IMR-90 (cell line): Measurements from ENCODE around the gene SCAF4. TPM values are rescaled to one million over a fixed set of nuclear protein-coding genes. Genes with fewer than 3 reads are reported as not detected.

Source experiments
- ATAC-seq: fragments of 200-7000 bp; cut with Tn5 transposase; 2 replicates; pipeline ENCODE4 v1.9.1; 2020; ENCODE audit warnings: low read depth, mild to moderate bottlenecking, moderate library complexity
- BruUV-seq: library from RNA; stranded (reverse); fragments of 400-500 nt; replicated peaks from 2 replicates; lab custom pipeline; 2021; lab: Mats Ljungman, UMichigan
- CTCF ChIA-PET: fragments of 300-600 bp; formaldehyde crosslinking; extraction: SDS; loops from one replicate; lab custom pipeline; 2021; ENCODE audit warnings: antibody characterized with exemption; lab: Yijun Ruan, JAX
- POLR2A ChIA-PET: fragments of 300-600 bp; sonication (Branson Sonifier 250); formaldehyde crosslinking; loops from one replicate; lab custom pipeline; 2022; ENCODE audit warnings: antibody characterized with exemption; ENCODE audit not compliant: unreplicated experiment; lab: Charles Lee
- DNase-seq: peaks from one replicate; pipeline ENCODE4 v3.0.0; 2013
- H2AFZ ChIP-seq: replicated peaks from 2 replicates; pipeline ENCODE3; 2013; ENCODE audit warnings: low read length, mild to moderate bottlenecking; ENCODE audit not compliant: poor library complexity
- H2AK5ac ChIP-seq: 2 replicates; pipeline ENCODE4 v1.6.1; 2013; ENCODE audit warnings: low read depth, low read length, inconsistent platforms
- H2AK9ac ChIP-seq: replicated peaks from 2 replicates; pipeline ENCODE3; 2013; ENCODE audit warnings: mild to moderate bottlenecking, low read depth, low read length, moderate library complexity; ENCODE audit not compliant: poor library complexity
- H2BK120ac ChIP-seq: 2 replicates; pipeline ENCODE4 v1.6.1; 2013; ENCODE audit warnings: low read depth, low read length, inconsistent platforms
- H2BK15ac ChIP-seq: 3 replicates; pipeline ENCODE4 v1.6.1; 2013; ENCODE audit warnings: low read depth, low read length, inconsistent platforms
- H2BK20ac ChIP-seq: 2 replicates; pipeline ENCODE4 v1.6.1; 2013; ENCODE audit warnings: low read depth, mild to moderate bottlenecking, inconsistent platforms, low read length, moderate library complexity
- H2BK5ac ChIP-seq: 2 replicates; pipeline ENCODE4 v1.6.1; 2013; ENCODE audit warnings: mild to moderate bottlenecking, low read depth, low read length, inconsistent platforms; ENCODE audit not compliant: poor library complexity, severe bottlenecking
- H3K14ac ChIP-seq: replicated peaks from 2 replicates; pipeline ENCODE4 v1.6.1; 2013; ENCODE audit warnings: low read depth, low read length, inconsistent platforms
- H3K18ac ChIP-seq: 2 replicates; pipeline ENCODE4 v1.6.1; 2013; ENCODE audit warnings: low read depth, low read length, control low read depth
- H3K23ac ChIP-seq: 2 replicates; pipeline ENCODE4 v1.6.1; 2013; ENCODE audit warnings: low read depth, low read length, inconsistent platforms
- H3K27ac ChIP-seq: 2 replicates; pipeline ENCODE4 v1.5.1; 2013; ENCODE audit warnings: mild to moderate bottlenecking, control low read depth, low read length; ENCODE audit not compliant: insufficient read depth
- H3K27me3 ChIP-seq: 2 replicates; pipeline ENCODE4 v1.6.1; 2013; ENCODE audit warnings: low read length; ENCODE audit not compliant: control insufficient read depth, insufficient read depth
- H3K36me3 ChIP-seq: 2 replicates; pipeline ENCODE4 v1.6.1; 2013; ENCODE audit warnings: low read length, mixed read lengths; ENCODE audit not compliant: control insufficient read depth, insufficient read depth
- H3K4ac ChIP-seq: 2 replicates; pipeline ENCODE4 v1.6.1; 2013; ENCODE audit warnings: low read depth, low read length, inconsistent platforms
- H3K4me1 ChIP-seq: 2 replicates; pipeline ENCODE4 v1.6.1; 2013; ENCODE audit warnings: low read length, mixed read lengths; ENCODE audit not compliant: control insufficient read depth, insufficient read depth
- H3K4me2 ChIP-seq: 2 replicates; pipeline ENCODE4 v1.6.1; 2013; ENCODE audit warnings: low read depth, mild to moderate bottlenecking, control low read depth, low read length, moderate library complexity
- H3K4me3 ChIP-seq: 2 replicates; pipeline ENCODE4 v1.5.1; 2013; ENCODE audit warnings: low read depth, mild to moderate bottlenecking, control low read depth, low read length, moderate library complexity; ENCODE audit not compliant: insufficient read depth
- H3K56ac ChIP-seq: 2 replicates; pipeline ENCODE4 v1.6.1; 2013; ENCODE audit warnings: low read length, inconsistent platforms; ENCODE audit not compliant: insufficient read depth; ENCODE audit errors: extremely low read depth
- H3K79me1 ChIP-seq, 2 experiments: 2 replicates each; pipeline ENCODE4 v1.6.1; 2013; ENCODE audit warnings: low read length in 2 of 2, inconsistent platforms in 1 of 2, low read depth in 1 of 2
- H3K9ac ChIP-seq: 2 replicates; pipeline ENCODE4 v1.6.1; 2013; ENCODE audit warnings: low read depth, low read length, control low read depth
- H3K9me1 ChIP-seq: 2 replicates; pipeline ENCODE4 v1.6.1; 2013; ENCODE audit warnings: low read length, inconsistent platforms; ENCODE audit not compliant: insufficient read depth
- H3K9me3 ChIP-seq: 2 replicates; pipeline ENCODE4 v1.6.1; 2013; ENCODE audit warnings: low read length; ENCODE audit not compliant: control insufficient read depth, insufficient read depth
- H4K20me1 ChIP-seq: 2 replicates; pipeline ENCODE4 v1.6.1; 2013; ENCODE audit warnings: low read length, inconsistent platforms; ENCODE audit not compliant: insufficient read depth
- H4K5ac ChIP-seq: 2 replicates; pipeline ENCODE4 v1.6.1; 2013; ENCODE audit warnings: mild to moderate bottlenecking, low read depth, low read length, control low read depth
- H4K8ac ChIP-seq, 2 experiments: 2 replicates each; pipeline ENCODE4 v1.6.1; 2013; ENCODE audit warnings: low read depth in 2 of 2, low read length in 2 of 2, control low read depth in 1 of 2, inconsistent platforms in 1 of 2
- H4K91ac ChIP-seq: 2 replicates; pipeline ENCODE4 v1.6.1; 2013; ENCODE audit warnings: low read depth, low read length, inconsistent platforms; ENCODE audit not compliant: insufficient read depth
- BHLHE40 ChIP-seq: fragments of 150-350 bp; IDR thresholded peaks from 2 replicates; pipeline ENCODE4 v1.6.1; 2016; ENCODE audit warnings: mild to moderate bottlenecking, low read depth, low read length
- CEBPB ChIP-seq: IDR thresholded peaks from 2 replicates; pipeline ENCODE4 v1.6.1; 2012; ENCODE audit warnings: low read depth, low read length, improper control_type of control experiment
- FOS ChIP-seq: fragments of 150-350 bp; IDR thresholded peaks from 2 replicates; pipeline ENCODE4 v1.6.1; 2016; ENCODE audit warnings: low read depth, low read length
- MAFK ChIP-seq: IDR thresholded peaks from 2 replicates; pipeline ENCODE4 v1.6.1; 2012; ENCODE audit warnings: low read depth, low read length, improper control_type of control experiment
- MXI1 ChIP-seq: IDR thresholded peaks from 2 replicates; pipeline ENCODE4 v1.6.1; 2012; ENCODE audit warnings: low read depth, mild to moderate bottlenecking, low read length, moderate library complexity, borderline replicate concordance
- NFE2L2 ChIP-seq: fragments of 150-350 bp; IDR thresholded peaks from 2 replicates; pipeline ENCODE4 v1.6.1; 2016; ENCODE audit warnings: low read depth, mild to moderate bottlenecking, low read length
- POLR2A ChIP-seq: IDR thresholded peaks from 2 replicates; pipeline ENCODE4 v1.6.1; 2012; ENCODE audit warnings: mild to moderate bottlenecking, low read depth, low read length
- RAD21 ChIP-seq: IDR thresholded peaks from 2 replicates; pipeline ENCODE4 v1.6.1; 2012; ENCODE audit warnings: low read length, improper control_type of control experiment
- RCOR1 ChIP-seq: IDR thresholded peaks from 2 replicates; pipeline ENCODE4 v1.6.1; 2012; ENCODE audit warnings: mild to moderate bottlenecking, low read length, improper control_type of control experiment; ENCODE audit not compliant: insufficient replicate concordance
- RFX5 ChIP-seq: IDR thresholded peaks from 2 replicates; pipeline ENCODE4 v1.8.0; 2012; ENCODE audit warnings: low read depth, mild to moderate bottlenecking, low read length, moderate library complexity
- WGBS, 2 experiments: methylation state at CpG; one replicate each; pipeline versions ENCODE4 v1.1.5 to v1.1.7; 2013; ENCODE audit warnings: missing lambda C conversion rate in 2 of 2; ENCODE audit not compliant: insufficient read length in 1 of 2; ENCODE audit errors: extremely low coverage in 2 of 2; 5-methylcytosine and 5-hydroxymethylcytosine counted together
- dilution Hi-C: fragments of 300-500 bp; cut with HindIII; formaldehyde crosslinking; loops from one replicate; pipeline ENCODE4 v1.14.3; 2018; ENCODE audit warnings: low sequenced_read_pairs; ENCODE audit not compliant: unreplicated experiment
- in situ Hi-C: fragments of 300-500 bp; cut with MboI; formaldehyde crosslinking; loops from 3 replicates; pipeline ENCODE4 v1.14.3; 2019; ENCODE audit warnings: low sequenced_read_pairs, inconsistent platforms, mixed read lengths
- intact Hi-C: fragments of 100-400 bp; cut with micrococcal nuclease; formaldehyde crosslinking; loops from 2 replicates; pipeline ENCODE4 v1.10.0; 2022
- polyA plus RNA-seq, 3 experiments: library from polyadenylated mRNA; depleted of rRNA; stranded (reverse); fragments of >200 nt; gene quantifications; 2 replicates each; pipeline ENCODE4 v1.2.3, GENCODE V29; 2012; ENCODE audit warnings: low replicate concordance in 1 of 3
- total RNA-seq: library from RNA; depleted of rRNA; stranded (reverse); fragments of >200 nt; gene quantifications from 2 replicates; pipeline ENCODE4 v1.2.3, GENCODE V29; 2012

SCAF4 gene
- total and polyA plus RNA-seq, 2 of the 4 experiments (the other 2 are of a cell fraction): 2.7 to 12.1 TPM

GRCh38 chr21:31688603-31689368 is 43.1 kb downstream of the SCAF4 start (continued):
- no peak for TF ChIP-seq MAFK
- TF ChIP-seq CEBPB: no peak

- POLR2A ChIA-PET: no interaction called here
- dilution Hi-C loops: no loop called here
Observed at GRCh38 chr21:31687108-31687507, 44.8 kb downstream of the SCAF4 start.

More at GRCh38 chr21:31687108-31687507, 44.8 kb downstream of the SCAF4 start:
- peaks cover 5% of the 10 kb centered on the region; the same call in 1 of the 2 replicates for H4K20me1 ChIP-seq
- H4K8ac ChIP-seq: no peak overlapping the region
- no peak overlapping the region for H3K18ac ChIP-seq
- no peak overlapping the region for H3K23ac ChIP-seq
- H3K9me1 ChIP-seq: peaks cover 6% of the 10 kb centered on the region
- no peak overlapping the region for H2BK120ac ChIP-seq
- H3K4me2 ChIP-seq: no peak overlapping the region
- H2AK9ac ChIP-seq: no peak overlapping the region
- no peak overlapping the region for H3K4ac ChIP-seq
- intact Hi-C loops: loop anchor here (2.0 kb wide), 1 partner anchor 14 kb away; no protein-coding TSS in a partner anchor
- no peak overlapping the region for H2BK5ac ChIP-seq
- H3K27ac ChIP-seq: no peak overlapping the region; the same call in 1 of the 2 replicates
- no peaks in the 10 kb centered on the region for H3K9me3 ChIP-seq
- H2AFZ ChIP-seq: no peak overlapping the region
- H3K36me3 ChIP-seq: peaks cover 51% of the 10 kb centered on the region
- no peaks in the 10 kb centered on the region for H3K27me3 ChIP-seq
- no CpG with 5 or more reads among the region's 2 CpGs for WGBS, 2 experiments
- no peak overlapping the region for H3K56ac ChIP-seq
- H2BK15ac ChIP-seq: no peak overlapping the region
- H3K4me3 ChIP-seq: no peak overlapping the region
- no peak overlapping the region for H4K5ac ChIP-seq
- peaks cover 20 to 30% of the 10 kb centered on the region in 2 experiments for H3K79me1 ChIP-seq
- no peak for TF ChIP-seq BHLHE40
- TF ChIP-seq FOS: no peak
- no peak for TF ChIP-seq MXI1
- TF ChIP-seq CEBPB: no peak
- TF ChIP-seq RAD21: no peak
- TF ChIP-seq POLR2A: no peak
- TF ChIP-seq NFE2L2: no peak
- no peak for TF ChIP-seq RCOR1
- no peak for TF ChIP-seq RFX5
- H4K91ac ChIP-seq: no peak overlapping the region
- CTCF ChIA-PET: interaction anchor here (0.6 kb wide), 2 partner anchors 53 to 705 kb away, joined by 3 to 5 read pairs; no protein-coding TSS in a partner anchor
- DNase-seq (peak; percentile 11), ATAC-seq (no peak)
- H3K4me1 ChIP-seq: peaks cover 4% of the 10 kb centered on the region
- no peak overlapping the region for H3K9ac ChIP-seq
- no peak overlapping the region for H2AK5ac ChIP-seq
- in situ Hi-C loops: no loop called here
- no peak overlapping the region for H3K14ac ChIP-seq
- no peak overlapping the region for H2BK20ac ChIP-seq
- no TSS peak for BruUV-seq
